ENCODE results near the gene TPX2.
A peak's percentile ranks its signal among the peaks of the same experiment; 100 is the strongest.

Gene TPX2

GRCh38 chr20:31833130-31833930 is 94.2 kb downstream of the TPX2 start:
- DNase-seq (ENCODE audit: insufficient read length) (peak; percentile 75), FAIRE-seq (peak; percentile 74)
- no peak for TF ChIP-seq TAF1 (IDR thresholded peaks at IDR 0.05; ENCODE audit: borderline replicate concordance, low read depth, low read length)
- TF ChIP-seq POLR2A (IDR thresholded peaks at IDR 0.05; ENCODE audit: low read depth, low read length) = no peak
- TF ChIP-seq POLR2AphosphoS5 (IDR thresholded peaks at IDR 0.05; ENCODE audit: low read depth, low read length) = no peak

GRCh38 chr20:31833931-31834521 is 94.9 kb downstream of the TPX2 start:
- FAIRE-seq (no peak), DNase-seq (ENCODE audit: insufficient read length) (no peak)
- TF ChIP-seq POLR2AphosphoS5 (IDR thresholded peaks at IDR 0.05; ENCODE audit: low read depth, low read length) (no peak), TAF1 (IDR thresholded peaks at IDR 0.05; ENCODE audit: borderline replicate concordance, low read depth, low read length) (no peak), POLR2A (IDR thresholded peaks at IDR 0.05; ENCODE audit: low read depth, low read length) (no peak)

GRCh38 chr20:31835554-31835953 is 96.5 kb downstream of the TPX2 start:
- DNase-seq (ENCODE audit: insufficient read length) = no peak
- no peak for FAIRE-seq
- TF ChIP-seq TAF1 (IDR thresholded peaks at IDR 0.05; ENCODE audit: borderline replicate concordance, low read depth, low read length) = no peak
- no peak for TF ChIP-seq POLR2AphosphoS5 (IDR thresholded peaks at IDR 0.05; ENCODE audit: low read depth, low read length)
- TF ChIP-seq POLR2A (IDR thresholded peaks at IDR 0.05; ENCODE audit: low read depth, low read length) = no peak

GRCh38 chr20:31835977-31836852 is 97.1 kb downstream of the TPX2 start:
- FAIRE-seq = peak; percentile 44
- DNase-seq (ENCODE audit: insufficient read length) = peak; percentile 54
- TF ChIP-seq TAF1 (IDR thresholded peaks at IDR 0.05; ENCODE audit: borderline replicate concordance, low read depth, low read length) (no peak), POLR2AphosphoS5 (IDR thresholded peaks at IDR 0.05; ENCODE audit: low read depth, low read length) (no peak), POLR2A (IDR thresholded peaks at IDR 0.05; ENCODE audit: low read depth, low read length) (no peak)

- no peak for TF ChIP-seq TAF1 (IDR thresholded peaks at IDR 0.05; ENCODE audit: borderline replicate concordance, low read depth, low read length)
- no peak for TF ChIP-seq POLR2A (IDR thresholded peaks at IDR 0.05; ENCODE audit: low read depth, low read length)
- TF ChIP-seq POLR2AphosphoS5 (IDR thresholded peaks at IDR 0.05; ENCODE audit: low read depth, low read length) = no peak
- no peak for FAIRE-seq
- DNase-seq (ENCODE audit: insufficient read length) = no peak
Measured at GRCh38 chr20:31836853-31837608, 97.9 kb downstream of the TPX2 start.

- DNase-seq (ENCODE audit: insufficient read length) = no peak
- TF ChIP-seq TAF1 (IDR thresholded peaks at IDR 0.05; ENCODE audit: borderline replicate concordance, low read depth, low read length) = no peak
- TF ChIP-seq POLR2A (IDR thresholded peaks at IDR 0.05; ENCODE audit: low read depth, low read length) = no peak
- TF ChIP-seq POLR2AphosphoS5 (IDR thresholded peaks at IDR 0.05; ENCODE audit: low read depth, low read length) = no peak
- FAIRE-seq = no peak
Measured at GRCh38 chr20:31837896-31838397, 98.9 kb downstream of the TPX2 start.

GRCh38 chr20:31838646-31839292 is 99.7 kb downstream of the TPX2 start:
- TF ChIP-seq POLR2AphosphoS5 (IDR thresholded peaks at IDR 0.05; ENCODE audit: low read depth, low read length) = no peak
- no peak for TF ChIP-seq TAF1 (IDR thresholded peaks at IDR 0.05; ENCODE audit: borderline replicate concordance, low read depth, low read length)
- TF ChIP-seq POLR2A (IDR thresholded peaks at IDR 0.05; ENCODE audit: low read depth, low read length) = no peak
- FAIRE-seq = no peak
- DNase-seq (ENCODE audit: insufficient read length) = no peak

GRCh38 chr20:31839782-31840487 is 100.8 kb downstream of the TPX2 start:
- no peak for TF ChIP-seq POLR2AphosphoS5 (IDR thresholded peaks at IDR 0.05; ENCODE audit: low read depth, low read length)
- TF ChIP-seq POLR2A (IDR thresholded peaks at IDR 0.05; ENCODE audit: low read depth, low read length) = no peak
- no peak for TF ChIP-seq TAF1 (IDR thresholded peaks at IDR 0.05; ENCODE audit: borderline replicate concordance, low read depth, low read length)
- FAIRE-seq (no peak), DNase-seq (ENCODE audit: insufficient read length) (no peak)

GRCh38 chr20:31840906-31841816 is 102.1 kb downstream of the TPX2 start:
- no peak for FAIRE-seq
- TF ChIP-seq POLR2AphosphoS5 (IDR thresholded peaks at IDR 0.05; ENCODE audit: low read depth, low read length) (no peak), POLR2A (IDR thresholded peaks at IDR 0.05; ENCODE audit: low read depth, low read length) (no peak), TAF1 (IDR thresholded peaks at IDR 0.05; ENCODE audit: borderline replicate concordance, low read depth, low read length) (no peak)
- no peak for DNase-seq (ENCODE audit: insufficient read length)

Measured in GM12892 (cell line).